ENCODE measurements around the gene PIK3AP1. TPM values are rescaled to one million over a fixed set of nuclear protein-coding genes. Genes with fewer than 3 reads are reported as not detected.

The PIK3AP1 gene
- total RNA-seq, 1 donor from 2014 or later, result 6.7 TPM

DNA sequence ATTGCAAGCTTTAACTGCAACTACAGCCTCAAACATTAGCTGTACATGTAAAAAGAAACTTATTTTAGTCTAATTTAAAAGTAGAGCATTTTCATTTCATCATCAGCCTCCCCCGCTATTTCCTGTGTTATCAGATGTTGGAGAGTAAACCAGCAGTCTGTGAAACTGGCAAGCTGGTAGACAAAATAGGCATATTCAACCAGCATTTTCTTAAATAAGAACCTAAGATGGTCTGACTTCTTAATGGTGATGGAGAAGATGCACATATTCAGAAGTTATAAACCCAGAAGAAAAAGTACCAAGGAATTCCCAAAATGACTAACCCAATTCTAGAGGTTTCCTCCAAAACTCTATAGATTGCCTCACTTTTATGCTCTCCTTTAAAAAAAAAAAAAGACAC lies 24.9 kb downstream of the PIK3AP1 start:
- no peaks in the 10 kb centered on the region for H3K36me3 Mint-ChIP-seq (ENCODE audit: low read depth, unreplicated experiment)
- no peak for FAIRE-seq
- H3K4me1 ChIP-seq (ENCODE audit: insufficient read depth, low read length), result no peaks in the 10 kb centered on the region

DNA sequence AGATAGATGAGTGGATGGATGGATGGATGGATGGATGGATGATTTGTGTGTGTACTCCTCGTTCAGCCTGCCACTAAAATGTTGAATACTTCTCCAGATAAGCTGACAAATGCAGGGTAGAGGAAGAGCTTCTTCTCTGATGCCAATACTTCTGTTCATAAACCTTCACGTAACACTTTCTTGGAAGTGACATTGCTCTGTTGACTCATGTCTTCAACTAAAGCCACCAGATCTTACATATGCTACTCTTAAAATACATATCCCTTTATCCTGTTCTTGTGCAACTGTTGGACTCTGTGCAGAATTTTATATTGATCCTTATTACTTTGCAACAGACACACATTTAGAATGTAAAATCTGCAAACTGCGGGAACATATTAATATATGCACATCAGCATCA lies 26.9 kb downstream of the PIK3AP1 start:
- Histone ChIP-seq H3K4me3 (ENCODE audit: insufficient read depth, low read depth, low read length) (no peak overlapping the region), H3K27ac (ENCODE audit: low read depth, low read length) (no peak overlapping the region), H2AFZ (ENCODE audit: low read depth, low read length) (no peak overlapping the region), H3K9me3 (ENCODE audit: insufficient read depth, low read depth, low read length) (no peaks in the 10 kb centered on the region), H3K79me2 (ENCODE audit: insufficient read depth, low read length) (no peaks in the 10 kb centered on the region), H3K36me3 (ENCODE audit: insufficient read depth, low read length) (no peaks in the 10 kb centered on the region), H4K20me1 (ENCODE audit: insufficient read depth, low read length) (no peaks in the 10 kb centered on the region), H3K4me2 (ENCODE audit: low read length) (no peak overlapping the region), H3K27me3 (ENCODE audit: insufficient read depth, low read length) (no peaks in the 10 kb centered on the region), H3K9ac (ENCODE audit: low read length) (no peak overlapping the region), H3K4me1 (ENCODE audit: insufficient read depth, low read length) (no peaks in the 10 kb centered on the region)
- DNase-seq (ENCODE audit: low read depth) (no peak), FAIRE-seq (no peak)
- TF ChIP-seq, protein P1, sequence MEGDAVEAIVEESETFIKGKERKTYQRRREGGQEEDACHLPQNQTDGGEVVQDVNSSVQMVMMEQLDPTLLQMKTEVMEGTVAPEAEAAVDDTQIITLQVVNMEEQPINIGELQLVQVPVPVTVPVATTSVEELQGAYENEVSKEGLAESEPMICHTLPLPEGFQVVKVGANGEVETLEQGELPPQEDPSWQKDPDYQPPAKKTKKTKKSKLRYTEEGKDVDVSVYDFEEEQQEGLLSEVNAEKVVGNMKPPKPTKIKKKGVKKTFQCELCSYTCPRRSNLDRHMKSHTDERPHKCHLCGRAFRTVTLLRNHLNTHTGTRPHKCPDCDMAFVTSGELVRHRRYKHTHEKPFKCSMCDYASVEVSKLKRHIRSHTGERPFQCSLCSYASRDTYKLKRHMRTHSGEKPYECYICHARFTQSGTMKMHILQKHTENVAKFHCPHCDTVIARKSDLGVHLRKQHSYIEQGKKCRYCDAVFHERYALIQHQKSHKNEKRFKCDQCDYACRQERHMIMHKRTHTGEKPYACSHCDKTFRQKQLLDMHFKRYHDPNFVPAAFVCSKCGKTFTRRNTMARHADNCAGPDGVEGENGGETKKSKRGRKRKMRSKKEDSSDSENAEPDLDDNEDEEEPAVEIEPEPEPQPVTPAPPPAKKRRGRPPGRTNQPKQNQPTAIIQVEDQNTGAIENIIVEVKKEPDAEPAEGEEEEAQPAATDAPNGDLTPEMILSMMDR (IDR thresholded peaks at IDR 0.05; ENCODE audit: insufficient read depth, low read depth, low read length), result no peak
- TF ChIP-seq EZH2 (IDR thresholded peaks at IDR 0.05; ENCODE audit: insufficient read depth, low read length), result no peak
- Mint-ChIP-seq H3K27ac (ENCODE audit: unreplicated experiment) (no peak overlapping the region), H3K4me3 (ENCODE audit: unreplicated experiment) (no peak overlapping the region), H3K4me1 (ENCODE audit: low read depth, unreplicated experiment) (peaks cover 14% of the 10 kb centered on the region), H3K9me3 (ENCODE audit: unreplicated experiment) (no peaks in the 10 kb centered on the region), H3K27me3 (ENCODE audit: low read depth, unreplicated experiment) (no peaks in the 10 kb centered on the region), H3K36me3 (ENCODE audit: low read depth, unreplicated experiment) (no peaks in the 10 kb centered on the region)

More for the DNA sequence above, 24.9 kb downstream of the PIK3AP1 start:
- peaks cover 14% of the 10 kb centered on the region for H3K4me1 Mint-ChIP-seq (ENCODE audit: low read depth, unreplicated experiment)
- no peaks in the 10 kb centered on the region for H4K20me1 ChIP-seq (ENCODE audit: insufficient read depth, low read length)
- no peak for DNase-seq (ENCODE audit: low read depth)
- TF ChIP-seq EZH2 (IDR thresholded peaks at IDR 0.05; ENCODE audit: insufficient read depth, low read length), result no peak
- TF ChIP-seq, protein P1 (IDR thresholded peaks at IDR 0.05; ENCODE audit: insufficient read depth, low read depth, low read length), result no peak
- H3K27ac ChIP-seq (ENCODE audit: low read depth, low read length), result no peak overlapping the region
- no peak overlapping the region for H3K4me3 ChIP-seq (ENCODE audit: insufficient read depth, low read depth, low read length)
- H3K4me2 ChIP-seq (ENCODE audit: low read length), result no peak overlapping the region
- no peak overlapping the region for H2AFZ ChIP-seq (ENCODE audit: low read depth, low read length)
- H3K79me2 ChIP-seq (ENCODE audit: insufficient read depth, low read length), result no peaks in the 10 kb centered on the region
- no peaks in the 10 kb centered on the region for H3K9me3 ChIP-seq (ENCODE audit: insufficient read depth, low read depth, low read length)
- no peak overlapping the region for H3K4me3 Mint-ChIP-seq (ENCODE audit: unreplicated experiment)
- no peaks in the 10 kb centered on the region for H3K9me3 Mint-ChIP-seq (ENCODE audit: unreplicated experiment)
- H3K9ac ChIP-seq (ENCODE audit: low read length), result no peak overlapping the region
- no peaks in the 10 kb centered on the region for H3K27me3 ChIP-seq (ENCODE audit: insufficient read depth, low read length)
- peak overlapping the region; percentile 43 for H3K27ac Mint-ChIP-seq (ENCODE audit: unreplicated experiment)
- H3K36me3 ChIP-seq (ENCODE audit: insufficient read depth, low read length), result no peaks in the 10 kb centered on the region
- peaks cover 1% of the 10 kb centered on the region for H3K27me3 Mint-ChIP-seq (ENCODE audit: low read depth, unreplicated experiment)

DNA sequence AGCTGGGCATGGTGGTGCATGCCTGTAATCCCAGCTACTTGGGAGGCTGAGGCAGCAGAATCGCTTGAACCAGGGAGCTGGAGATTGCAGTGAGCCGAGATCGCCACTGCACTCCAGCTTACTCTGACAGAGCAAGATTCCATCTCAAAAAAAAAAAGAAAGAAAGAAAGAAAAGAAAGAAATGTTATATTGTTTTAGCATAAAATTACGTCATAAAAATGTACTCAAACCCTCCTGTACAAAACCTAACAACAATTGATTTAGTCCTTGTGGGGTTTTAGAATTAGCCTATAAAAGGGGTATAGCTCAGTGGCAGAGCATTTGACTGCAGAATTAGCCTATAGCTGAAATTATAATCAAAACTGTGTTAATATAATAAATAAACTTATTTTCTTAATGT lies 27.9 kb downstream of the PIK3AP1 start:
- FAIRE-seq (no peak), DNase-seq (ENCODE audit: low read depth) (no peak)
- Mint-ChIP-seq H3K27me3 (ENCODE audit: low read depth, unreplicated experiment) (no peaks in the 10 kb centered on the region), H3K4me1 (ENCODE audit: low read depth, unreplicated experiment) (peaks cover 14% of the 10 kb centered on the region), H3K27ac (ENCODE audit: unreplicated experiment) (no peak overlapping the region), H3K36me3 (ENCODE audit: low read depth, unreplicated experiment) (no peaks in the 10 kb centered on the region), H3K9me3 (ENCODE audit: unreplicated experiment) (no peaks in the 10 kb centered on the region), H3K4me3 (ENCODE audit: unreplicated experiment) (no peak overlapping the region)
- H2AFZ ChIP-seq (ENCODE audit: low read depth, low read length), result no peak overlapping the region
- no peaks in the 10 kb centered on the region for H4K20me1 ChIP-seq (ENCODE audit: insufficient read depth, low read length)
- H3K36me3 ChIP-seq (ENCODE audit: insufficient read depth, low read length), result no peaks in the 10 kb centered on the region
- no peaks in the 10 kb centered on the region for H3K4me1 ChIP-seq (ENCODE audit: insufficient read depth, low read length)
- no peak overlapping the region for H3K27ac ChIP-seq (ENCODE audit: low read depth, low read length)
- H3K9me3 ChIP-seq (ENCODE audit: insufficient read depth, low read depth, low read length), result no peaks in the 10 kb centered on the region
- no peaks in the 10 kb centered on the region for H3K27me3 ChIP-seq (ENCODE audit: insufficient read depth, low read length)
- H3K79me2 ChIP-seq (ENCODE audit: insufficient read depth, low read length), result no peaks in the 10 kb centered on the region
- H3K4me3 ChIP-seq (ENCODE audit: insufficient read depth, low read depth, low read length), result no peak overlapping the region
- no peak overlapping the region for H3K9ac ChIP-seq (ENCODE audit: low read length)
- TF ChIP-seq EZH2 (IDR thresholded peaks at IDR 0.05; ENCODE audit: insufficient read depth, low read length), result no peak
- TF ChIP-seq, protein P1 (IDR thresholded peaks at IDR 0.05; ENCODE audit: insufficient read depth, low read depth, low read length), result no peak
- no peak overlapping the region for H3K4me2 ChIP-seq (ENCODE audit: low read length)

Measured in astrocyte (in vitro differentiated cells and primary cell).